Effector memory CD8-positive, alpha-beta T cell (primary cell): ENCODE results near the gene RHBDF1.
"Not testable (repeated sequence)": the region's sequence is repeated elsewhere in the genome, so short reads cannot be mapped to it uniquely, and the experiment has no call there.

Source experiments
- ATAC-seq: fragments of 150-1000 bp; cut with Tn5 transposase; replicated peaks from 2 replicates; pipeline ENCODE4 v1.10.0; 2021; ENCODE audit warnings: mild to moderate bottlenecking, moderate library complexity
- DNase-seq, 3 experiments: peaks; one replicate each; pipeline ENCODE4 v3.0.0; 2021
- H3K27ac Mint-ChIP-seq, 2 donors: one replicate each; pipeline ENCODE4 v1.8.0; 2022; ENCODE audit warnings: mild to moderate bottlenecking in 2 of 2, mixed read lengths in 2 of 2, moderate library complexity in 2 of 2
- H3K27me3 Mint-ChIP-seq, 2 donors: one replicate each; pipeline ENCODE4 v1.8.0; 2022; ENCODE audit warnings: mixed read lengths in 2 of 2
- H3K36me3 Mint-ChIP-seq: one replicate; pipeline ENCODE4 v1.8.0; 2022; ENCODE audit warnings: mild to moderate bottlenecking, moderate library complexity, mixed read lengths; ENCODE audit not compliant: insufficient read depth
- H3K4me1 Mint-ChIP-seq, 2 donors: one replicate each; pipeline ENCODE4 v1.8.0; 2022; ENCODE audit warnings: low read depth in 2 of 2, mixed read lengths in 2 of 2
- H3K4me3 Mint-ChIP-seq, 2 donors: one replicate each; pipeline ENCODE4 v1.8.0; 2022; ENCODE audit warnings: mild to moderate bottlenecking in 2 of 2, mixed read lengths in 2 of 2, moderate library complexity in 2 of 2
- H3K9me3 Mint-ChIP-seq, 2 donors: one replicate each; pipeline ENCODE4 v1.8.0; 2022; ENCODE audit warnings: mixed read lengths in 2 of 2

RHBDF1 gene

GRCh38 chr16:55571-56136 lies 16.8 kb downstream of the RHBDF1 start:
- no peak for ATAC-seq
- Mint-ChIP-seq H3K36me3 (peaks cover 24% of the 10 kb centered on the region), H3K4me3 (peak overlapping the region in 1 of 2 donors; percentile 56), H3K4me1 (peaks cover 20 to 24% of the 10 kb centered on the region in 2 donors), H3K27me3 (no peaks in the 10 kb centered on the region), H3K9me3 (no peaks in the 10 kb centered on the region), H3K27ac (no peak overlapping the region)
- DNase-seq: no peak

GRCh38 chr16:54237-54581 lies 18.2 kb downstream of the RHBDF1 start:
- H3K4me3 Mint-ChIP-seq: peak overlapping the region; percentile 96 to 99
- no peaks in the 10 kb centered on the region for H3K9me3 Mint-ChIP-seq
- peaks cover 24 to 26% of the 10 kb centered on the region in 2 donors for H3K4me1 Mint-ChIP-seq
- H3K27ac Mint-ChIP-seq: peak overlapping the region in 1 of 2 donors; percentile 91
- H3K27me3 Mint-ChIP-seq: no peaks in the 10 kb centered on the region
- ATAC-seq (no peak), DNase-seq (no peak)
- H3K36me3 Mint-ChIP-seq: peaks cover 31% of the 10 kb centered on the region

GRCh38 chr16:53346-54236 lies 18.8 kb downstream of the RHBDF1 start, which contains the start of the genes POLR3K and SNRNP25:
TSS of gene POLR3K (minus strand) at chr16:53608. CDS start at chr16:53586, 22 bp downstream.
TSS of gene SNRNP25 (plus strand) at chr16:53828. CDS start at chr16:54017, 189 bp downstream.
- peaks cover 23 to 26% of the 10 kb centered on the region in 2 donors for H3K4me1 Mint-ChIP-seq
- H3K36me3 Mint-ChIP-seq: peaks cover 33% of the 10 kb centered on the region
- H3K27me3 Mint-ChIP-seq: no peaks in the 10 kb centered on the region
- DNase-seq (peak; percentile 93 to 95 (median 94)), ATAC-seq (peak; percentile 94)
- peak within 1 kb of the TSS; percentile 72 to 91 for H3K27ac Mint-ChIP-seq
- H3K4me3 Mint-ChIP-seq: peak within 1 kb of the TSS; percentile 96 to 99
- H3K9me3 Mint-ChIP-seq: no peaks in the 10 kb centered on the region

- peaks cover 20 to 26% of the 10 kb centered on the region in 2 donors for H3K4me1 Mint-ChIP-seq
Measured at GRCh38 chr16:50769-51591, 21.5 kb downstream of the RHBDF1 start.

GRCh38 chr16:47234-47633 lies 25.2 kb downstream of the RHBDF1 start:
- H3K27ac Mint-ChIP-seq: no peak overlapping the region
- no peak overlapping the region for H3K4me3 Mint-ChIP-seq
- no peak for DNase-seq
- H3K36me3 Mint-ChIP-seq: peaks cover 55% of the 10 kb centered on the region
- ATAC-seq: no peak
- peaks cover 17 to 28% of the 10 kb centered on the region in 2 donors for H3K4me1 Mint-ChIP-seq
- no peaks in the 10 kb centered on the region for H3K9me3 Mint-ChIP-seq
- H3K27me3 Mint-ChIP-seq: no peaks in the 10 kb centered on the region

More at GRCh38 chr16:50769-51591, 21.5 kb downstream of the RHBDF1 start:
- peak overlapping the region; percentile 96 to 99 for H3K4me3 Mint-ChIP-seq
- H3K27ac Mint-ChIP-seq: peak overlapping the region in 1 of 2 donors; percentile 62
- no peak for ATAC-seq
- no peaks in the 10 kb centered on the region for H3K27me3 Mint-ChIP-seq
- peaks cover 52% of the 10 kb centered on the region for H3K36me3 Mint-ChIP-seq
- no peak for DNase-seq
- H3K9me3 Mint-ChIP-seq: no peaks in the 10 kb centered on the region

GRCh38 chr16:46510-46909 lies 25.9 kb downstream of the RHBDF1 start:
- not testable (repeated sequence) for H3K4me3 Mint-ChIP-seq, H3K9me3 Mint-ChIP-seq, DNase-seq, ATAC-seq, H3K27me3 Mint-ChIP-seq
- H3K36me3 Mint-ChIP-seq: peaks cover 53% of the 10 kb centered on the region
- peaks cover 19 to 32% of the 10 kb centered on the region in 2 donors for H3K4me1 Mint-ChIP-seq
- H3K27ac Mint-ChIP-seq: peak overlapping the region in 1 of 2 donors; percentile 19

- no peaks in the 10 kb centered on the region for H3K27me3 Mint-ChIP-seq
- ATAC-seq: no peak
- H3K4me1 Mint-ChIP-seq: peaks cover 12 to 22% of the 10 kb centered on the region in 2 donors
- H3K27ac Mint-ChIP-seq: no peak overlapping the region
- no peak overlapping the region for H3K4me3 Mint-ChIP-seq
- no peak for DNase-seq
- peaks cover 44% of the 10 kb centered on the region for H3K36me3 Mint-ChIP-seq
- H3K9me3 Mint-ChIP-seq: no peaks in the 10 kb centered on the region
Measured at GRCh38 chr16:45454-45853, 27.0 kb downstream of the RHBDF1 start.

GRCh38 chr16:44655-45054 lies 27.8 kb downstream of the RHBDF1 start:
- no peak overlapping the region for H3K27ac Mint-ChIP-seq
- H3K36me3 Mint-ChIP-seq: peaks cover 41% of the 10 kb centered on the region
- H3K4me1 Mint-ChIP-seq: peaks cover 12 to 18% of the 10 kb centered on the region in 2 donors
- H3K27me3 Mint-ChIP-seq: no peaks in the 10 kb centered on the region
- no peak for DNase-seq
- no peaks in the 10 kb centered on the region for H3K9me3 Mint-ChIP-seq
- no peak for ATAC-seq
- no peak overlapping the region for H3K4me3 Mint-ChIP-seq

- peaks cover 38% of the 10 kb centered on the region for H3K36me3 Mint-ChIP-seq
- no peak for ATAC-seq
- no peak overlapping the region for H3K4me3 Mint-ChIP-seq
- no peak for DNase-seq
- peak overlapping the region in 1 of 2 donors; percentile 31 for H3K27ac Mint-ChIP-seq
- H3K27me3 Mint-ChIP-seq: no peaks in the 10 kb centered on the region
- H3K9me3 Mint-ChIP-seq: no peaks in the 10 kb centered on the region
- peaks cover 25 to 30% of the 10 kb centered on the region in 2 donors for H3K4me1 Mint-ChIP-seq
Measured at GRCh38 chr16:43294-43693, 29.1 kb downstream of the RHBDF1 start.

- Mint-ChIP-seq H3K36me3 (peaks cover 34% of the 10 kb centered on the region), H3K4me3 (no peak overlapping the region), H3K27me3 (no peaks in the 10 kb centered on the region), H3K27ac (peak overlapping the region in 1 of 2 donors; percentile 83), H3K4me1 (peaks cover 27 to 35% of the 10 kb centered on the region in 2 donors), H3K9me3 (no peaks in the 10 kb centered on the region)
- DNase-seq: no peak
- ATAC-seq: no peak
Measured at GRCh38 chr16:42691-43090, 29.7 kb downstream of the RHBDF1 start.

- Mint-ChIP-seq H3K36me3 (peaks cover 28% of the 10 kb centered on the region), H3K4me1 (peaks cover 27 to 35% of the 10 kb centered on the region in 2 donors)
Measured at GRCh38 chr16:42069-42457, 30.4 kb downstream of the RHBDF1 start.

GRCh38 chr16:41439-42068 lies 30.9 kb downstream of the RHBDF1 start:
- no peaks in the 10 kb centered on the region for H3K9me3 Mint-ChIP-seq
- ATAC-seq (no peak), DNase-seq (no peak)
- H3K27me3 Mint-ChIP-seq: no peaks in the 10 kb centered on the region
- H3K4me3 Mint-ChIP-seq: no peak overlapping the region
- no peak overlapping the region for H3K27ac Mint-ChIP-seq
- peaks cover 28 to 35% of the 10 kb centered on the region in 2 donors for H3K4me1 Mint-ChIP-seq
- peaks cover 26% of the 10 kb centered on the region for H3K36me3 Mint-ChIP-seq

More at GRCh38 chr16:42069-42457, 30.4 kb downstream of the RHBDF1 start:
- Mint-ChIP-seq H3K27me3 (no peaks in the 10 kb centered on the region), H3K27ac (peak overlapping the region in 1 of 2 donors; percentile 83), H3K4me3 (no peak overlapping the region), H3K9me3 (no peaks in the 10 kb centered on the region)
- ATAC-seq (no peak), DNase-seq (no peak)
